Endodermal cell (in vitro differentiated cells): Measurements from ENCODE around the gene SSC4D. TPM values are rescaled to one million over a fixed set of nuclear protein-coding genes. Genes with fewer than 3 reads are reported as not detected.
"Not testable (repeated sequence)": the region's sequence is repeated elsewhere in the genome, so short reads cannot be mapped to it uniquely, and the experiment has no call there.

Source experiments
- DNase-seq: peaks from one replicate; pipeline ENCODE4 v3.0.0-alpha.2; 2017
- H3K27ac ChIP-seq: 2 replicates; pipeline ENCODE4 v1.5.1; 2013; ENCODE audit warnings: mild to moderate bottlenecking, low read depth, low read length, moderate library complexity
- H3K27me3 ChIP-seq: 2 replicates; pipeline ENCODE4 v1.6.1; 2013; ENCODE audit warnings: mild to moderate bottlenecking, low read length, moderate library complexity; ENCODE audit not compliant: insufficient read depth, control insufficient read depth, poor library complexity, severe bottlenecking
- H3K36me3 ChIP-seq: 2 replicates; pipeline ENCODE4 v1.7.0; 2013; ENCODE audit warnings: mild to moderate bottlenecking, low read length, moderate library complexity; ENCODE audit not compliant: control insufficient read depth, insufficient read depth
- H3K4me1 ChIP-seq: one replicate; pipeline ENCODE4 v1.7.0; 2013; ENCODE audit warnings: low read length; ENCODE audit not compliant: control insufficient read depth, insufficient read depth
- H3K4me3 ChIP-seq: 2 replicates; pipeline ENCODE4 v1.5.1; 2013; ENCODE audit warnings: mild to moderate bottlenecking, low read length, moderate library complexity
- H3K9ac ChIP-seq: 2 replicates; pipeline ENCODE4 v1.6.1; 2013; ENCODE audit warnings: mild to moderate bottlenecking, low read length, moderate library complexity; ENCODE audit not compliant: poor library complexity, severe bottlenecking; ENCODE audit errors: extremely low read depth
- H3K9me3 ChIP-seq: 2 replicates; pipeline ENCODE4 v1.6.1; 2013; ENCODE audit warnings: mild to moderate bottlenecking, low read length, moderate library complexity; ENCODE audit not compliant: control insufficient read depth
- H3K27ac Mint-ChIP-seq: 2 replicates; pipeline ENCODE4 v1.8.0; 2020; ENCODE audit warnings: mixed read lengths
- H3K27me3 Mint-ChIP-seq: 2 replicates; pipeline ENCODE4 v1.8.0; 2021; ENCODE audit warnings: mild to moderate bottlenecking, mixed read lengths; ENCODE audit not compliant: insufficient read depth
- H3K36me3 Mint-ChIP-seq: 2 replicates; pipeline ENCODE4 v1.8.0; 2020; ENCODE audit warnings: low read depth, mixed read lengths
- H3K4me1 Mint-ChIP-seq: 2 replicates; pipeline ENCODE4 v1.8.0; 2020; ENCODE audit warnings: mixed read lengths
- H3K4me3 Mint-ChIP-seq: 2 replicates; pipeline ENCODE4 v1.8.0; 2020; ENCODE audit warnings: mild to moderate bottlenecking, moderate library complexity, mixed read lengths
- H3K9me3 Mint-ChIP-seq: 2 replicates; pipeline ENCODE4 v1.8.0; 2020; ENCODE audit warnings: mild to moderate bottlenecking, mixed read lengths
- WGBS, 2 experiments: methylation state at CpG; one replicate each; pipeline versions ENCODE4 v1.1.5 to v1.1.7; 2013; ENCODE audit warnings: missing lambda C conversion rate in 2 of 2, mixed read lengths in 1 of 2; ENCODE audit not compliant: insufficient coverage in 1 of 2, insufficient read length in 1 of 2; 5-methylcytosine and 5-hydroxymethylcytosine counted together
- total RNA-seq, 2 donors: library from RNA; stranded (reverse); fragmentation: NEBNext Ultra II Directional in 1 of 2; extraction: Animal tissue kit (Norgen Biotek cat#: 25700) in 1 of 2; gene quantifications; 2 replicates in 1 of 2; 3 replicates in 1 of 2; pipeline ENCODE4 v1.2.1, GENCODE V29; 2021
- TF ChIP-seq, protein P1 (sequence below): fragments of 200-600 bp; sonication (generic); conservative IDR thresholded peaks from 2 replicates; pipeline ENCODE4 v1.5.0; 2021; ENCODE audit warnings: antibody characterized with exemption, mild to moderate bottlenecking

Gene SSC4D
- total RNA-seq, 2 donors from 2014 or later, result 21.9 to 44.5 TPM

DNA sequence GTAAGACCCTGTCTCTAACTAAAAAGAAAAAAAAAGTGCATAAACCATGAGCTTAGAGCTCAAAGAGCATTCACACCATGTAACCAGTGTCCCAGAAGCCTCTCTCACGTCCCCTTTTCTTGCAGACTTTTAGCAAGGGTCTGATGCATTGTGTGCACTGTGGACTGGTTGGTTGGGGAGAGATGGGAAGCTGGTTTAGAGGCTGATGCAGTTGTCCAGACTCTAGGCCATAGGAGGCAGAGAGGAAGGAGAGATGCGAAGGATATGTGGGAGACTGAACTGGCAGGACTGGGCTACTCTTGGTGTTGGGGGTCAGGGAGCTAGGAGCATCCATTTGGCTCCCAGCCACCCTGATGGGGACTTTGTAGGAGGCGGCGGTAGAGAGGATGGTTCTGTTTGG lies 1.8 kb downstream of the SSC4D start:
- peaks cover 3% of the 10 kb centered on the region for H3K36me3 Mint-ChIP-seq
- Histone ChIP-seq H3K4me1 (peaks cover 5% of the 10 kb centered on the region), H3K9ac (no peak overlapping the region), H3K36me3 (no peaks in the 10 kb centered on the region), H3K9me3 (no peaks in the 10 kb centered on the region), H3K27me3 (no peaks in the 10 kb centered on the region), H3K27ac (no peak overlapping the region), H3K4me3 (no peak overlapping the region)
- no peak for DNase-seq
- TF ChIP-seq, protein P1, sequence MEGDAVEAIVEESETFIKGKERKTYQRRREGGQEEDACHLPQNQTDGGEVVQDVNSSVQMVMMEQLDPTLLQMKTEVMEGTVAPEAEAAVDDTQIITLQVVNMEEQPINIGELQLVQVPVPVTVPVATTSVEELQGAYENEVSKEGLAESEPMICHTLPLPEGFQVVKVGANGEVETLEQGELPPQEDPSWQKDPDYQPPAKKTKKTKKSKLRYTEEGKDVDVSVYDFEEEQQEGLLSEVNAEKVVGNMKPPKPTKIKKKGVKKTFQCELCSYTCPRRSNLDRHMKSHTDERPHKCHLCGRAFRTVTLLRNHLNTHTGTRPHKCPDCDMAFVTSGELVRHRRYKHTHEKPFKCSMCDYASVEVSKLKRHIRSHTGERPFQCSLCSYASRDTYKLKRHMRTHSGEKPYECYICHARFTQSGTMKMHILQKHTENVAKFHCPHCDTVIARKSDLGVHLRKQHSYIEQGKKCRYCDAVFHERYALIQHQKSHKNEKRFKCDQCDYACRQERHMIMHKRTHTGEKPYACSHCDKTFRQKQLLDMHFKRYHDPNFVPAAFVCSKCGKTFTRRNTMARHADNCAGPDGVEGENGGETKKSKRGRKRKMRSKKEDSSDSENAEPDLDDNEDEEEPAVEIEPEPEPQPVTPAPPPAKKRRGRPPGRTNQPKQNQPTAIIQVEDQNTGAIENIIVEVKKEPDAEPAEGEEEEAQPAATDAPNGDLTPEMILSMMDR, result no peak
- H3K9me3 Mint-ChIP-seq, result no peaks in the 10 kb centered on the region
- H3K27ac Mint-ChIP-seq, result no peak overlapping the region
- H3K4me1 Mint-ChIP-seq, result peaks cover 22% of the 10 kb centered on the region
- 66 to 80% methylated on average over 1 to 4 of the region's 4 CpGs for WGBS, 2 experiments
- H3K4me3 Mint-ChIP-seq, result no peak overlapping the region
- H3K27me3 Mint-ChIP-seq, result no peaks in the 10 kb centered on the region

DNA sequence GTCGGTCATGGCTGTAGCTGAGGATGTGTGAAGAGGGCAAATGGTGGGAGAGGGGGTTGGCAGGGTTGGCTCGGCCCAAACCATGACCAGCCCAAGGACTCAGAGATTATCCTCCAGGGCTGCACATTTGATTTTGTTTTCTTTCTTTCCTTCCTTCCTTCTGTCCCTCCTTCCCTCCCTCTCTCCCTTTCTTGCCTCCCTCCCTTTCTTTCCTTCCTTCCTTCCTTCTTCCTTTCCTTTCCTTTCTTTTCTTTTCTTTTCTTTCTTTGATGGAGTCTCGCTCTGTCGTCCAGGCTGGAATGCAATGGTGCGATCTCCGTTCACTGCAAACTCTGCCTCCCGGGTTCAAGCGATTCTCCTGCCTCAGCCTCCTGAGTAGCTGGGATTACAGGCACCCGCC lies 3.8 kb downstream of the SSC4D start:
- DNase-seq, result no peak
- Mint-ChIP-seq H3K4me3 (no peak overlapping the region), H3K4me1 (peaks cover 22% of the 10 kb centered on the region), H3K36me3 (peaks cover 5% of the 10 kb centered on the region), H3K9me3 (no peaks in the 10 kb centered on the region), H3K27ac (no peak overlapping the region), H3K27me3 (no peaks in the 10 kb centered on the region)
- Histone ChIP-seq H3K27ac (no peak overlapping the region), H3K36me3 (no peaks in the 10 kb centered on the region), H3K9me3 (no peaks in the 10 kb centered on the region), H3K9ac (no peak overlapping the region), H3K4me1 (peaks cover 5% of the 10 kb centered on the region), H3K27me3 (no peaks in the 10 kb centered on the region), H3K4me3 (no peak overlapping the region)
- TF ChIP-seq, protein P1, result no peak
- 96% methylated on average over 7 to 9 of the region's 9 CpGs for WGBS, 2 experiments

DNA sequence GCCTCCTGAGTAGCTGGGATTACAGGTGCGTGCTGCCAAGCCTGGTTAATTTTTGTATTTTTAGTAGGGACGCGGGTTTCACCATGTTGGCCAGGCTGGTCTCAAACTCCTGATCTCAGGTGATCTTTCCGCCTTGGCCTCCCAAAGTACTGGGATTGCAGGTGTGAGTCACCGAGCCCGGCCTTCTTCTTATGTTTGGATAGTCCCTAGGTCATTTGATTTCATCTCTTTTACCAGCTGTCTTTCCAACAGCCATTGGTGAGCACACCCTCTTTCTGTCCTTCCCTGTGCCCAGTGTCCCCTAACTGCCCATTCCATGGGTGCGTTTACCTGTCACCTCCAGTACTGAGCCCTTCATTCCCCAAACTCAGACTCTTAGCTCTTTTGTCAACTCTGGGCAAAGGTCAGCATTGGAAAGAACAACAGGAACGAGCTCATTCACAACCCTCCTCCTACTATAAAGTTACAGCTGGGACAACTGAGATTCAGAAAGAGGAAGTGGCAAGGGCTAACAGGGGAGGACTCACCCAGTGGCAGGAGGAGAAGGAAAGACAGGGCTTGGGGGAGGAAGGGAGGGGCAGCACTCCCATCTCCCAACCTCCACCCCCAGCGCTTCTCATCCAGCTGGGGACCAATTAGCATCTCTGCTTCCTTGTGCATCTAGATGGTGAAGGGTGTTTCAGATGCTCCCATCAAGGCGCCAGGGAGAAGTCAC lies 5.6 kb downstream of the SSC4D start:
- Mint-ChIP-seq H3K27me3 (no peaks in the 10 kb centered on the region), H3K27ac (no peak overlapping the region), H3K4me3 (no peak overlapping the region), H3K36me3 (peaks cover 5% of the 10 kb centered on the region), H3K4me1 (peaks cover 16% of the 10 kb centered on the region), H3K9me3 (no peaks in the 10 kb centered on the region)
- Histone ChIP-seq H3K36me3 (no peaks in the 10 kb centered on the region), H3K27me3 (no peaks in the 10 kb centered on the region), H3K9ac (no peak overlapping the region), H3K27ac (no peak overlapping the region), H3K4me1 (peaks cover 5% of the 10 kb centered on the region), H3K9me3 (no peaks in the 10 kb centered on the region), H3K4me3 (no peak overlapping the region)
- WGBS, 2 experiments, result 88 to 94% methylated on average over 8 to 9 of the region's 10 CpGs
- TF ChIP-seq, protein P1, result no peak
- DNase-seq, result no peak

DNA sequence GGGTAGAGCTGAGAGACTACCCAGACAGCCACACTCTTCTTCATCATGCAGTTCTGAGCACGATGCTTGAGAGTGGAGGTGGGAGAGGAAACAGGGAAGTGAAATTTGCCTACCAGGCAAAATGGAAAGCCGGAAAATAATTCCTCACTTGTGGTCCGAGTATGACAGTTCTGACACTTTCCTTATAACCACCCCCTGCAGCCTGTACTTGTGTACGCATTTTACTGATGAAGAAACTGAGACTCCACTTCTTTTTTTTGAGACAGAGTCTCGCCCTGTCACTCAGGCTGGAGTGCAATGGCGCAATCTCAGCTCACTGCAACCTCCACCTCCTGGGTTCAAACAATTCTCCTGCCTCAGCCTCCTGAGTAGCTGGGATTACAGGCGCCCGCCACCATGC lies 6.4 kb downstream of the SSC4D start:
- H3K27me3 ChIP-seq, H3K36me3 ChIP-seq, H3K27ac Mint-ChIP-seq, H3K4me3 Mint-ChIP-seq, H3K4me3 ChIP-seq, DNase-seq, H3K9me3 ChIP-seq, H3K36me3 Mint-ChIP-seq, H3K27me3 Mint-ChIP-seq, H3K27ac ChIP-seq, H3K9me3 Mint-ChIP-seq, H3K4me1 ChIP-seq, H3K9ac ChIP-seq, H3K4me1 Mint-ChIP-seq: not testable (repeated sequence)
- 92 to 93% methylated on average over 5 to 8 of the region's 8 CpGs for WGBS, 2 experiments
